ENCODE data around the gene IL25.
"Not testable (repeated sequence)": the region's sequence is repeated elsewhere in the genome, so short reads cannot be mapped to it uniquely, and the experiment has no call there.

The IL25 gene

DNA sequence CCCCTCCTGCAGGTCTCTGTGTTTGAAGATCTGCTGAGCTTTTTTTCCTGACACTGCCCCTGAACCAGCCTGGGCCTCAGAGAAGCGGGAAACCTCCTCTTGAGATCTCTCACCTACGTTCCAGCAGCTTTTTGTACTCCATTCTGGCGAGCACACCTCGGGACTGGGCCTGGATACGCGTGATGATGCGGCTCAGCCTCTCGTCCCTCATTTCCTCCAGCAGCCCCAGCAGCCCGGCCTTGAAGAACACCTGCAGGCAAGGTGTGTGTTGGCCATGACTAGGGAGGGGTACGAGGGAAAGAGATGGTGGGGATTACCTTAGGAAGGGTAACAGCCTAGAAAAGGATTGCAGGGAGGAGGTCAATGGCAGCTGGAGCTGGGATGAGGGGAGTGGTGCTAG, 52.6 kb downstream of the IL25 start:
- TF ChIP-seq ISL1 (CRISPR knock-in tag; IDR thresholded peaks at IDR 0.05): no peak
- no peak for TF ChIP-seq RARB (CRISPR knock-in tag; IDR thresholded peaks at IDR 0.05)
- TF ChIP-seq ZC3H10 (CRISPR knock-in tag; IDR thresholded peaks at IDR 0.05): no peak
- TF ChIP-seq, protein P1, sequence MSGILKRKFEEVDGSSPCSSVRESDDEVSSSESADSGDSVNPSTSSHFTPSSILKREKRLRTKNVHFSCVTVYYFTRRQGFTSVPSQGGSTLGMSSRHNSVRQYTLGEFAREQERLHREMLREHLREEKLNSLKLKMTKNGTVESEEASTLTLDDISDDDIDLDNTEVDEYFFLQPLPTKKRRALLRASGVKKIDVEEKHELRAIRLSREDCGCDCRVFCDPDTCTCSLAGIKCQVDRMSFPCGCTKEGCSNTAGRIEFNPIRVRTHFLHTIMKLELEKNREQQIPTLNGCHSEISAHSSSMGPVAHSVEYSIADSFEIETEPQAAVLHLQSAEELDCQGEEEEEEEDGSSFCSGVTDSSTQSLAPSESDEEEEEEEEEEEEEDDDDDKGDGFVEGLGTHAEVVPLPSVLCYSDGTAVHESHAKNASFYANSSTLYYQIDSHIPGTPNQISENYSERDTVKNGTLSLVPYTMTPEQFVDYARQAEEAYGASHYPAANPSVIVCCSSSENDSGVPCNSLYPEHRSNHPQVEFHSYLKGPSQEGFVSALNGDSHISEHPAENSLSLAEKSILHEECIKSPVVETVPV (CRISPR knock-in tag; IDR thresholded peaks at IDR 0.05): no peak
- no peak for TF ChIP-seq ARNTL (CRISPR knock-in tag; IDR thresholded peaks at IDR 0.05; ENCODE audit: borderline replicate concordance, low read depth)
- no peak for TF ChIP-seq ZFP30 (CRISPR knock-in tag; IDR thresholded peaks at IDR 0.05)
- TF ChIP-seq ZNF565 (CRISPR knock-in tag; conservative IDR thresholded peaks at IDR 0.05; ENCODE audit: low read depth): no peak
- TF ChIP-seq, protein P2, sequence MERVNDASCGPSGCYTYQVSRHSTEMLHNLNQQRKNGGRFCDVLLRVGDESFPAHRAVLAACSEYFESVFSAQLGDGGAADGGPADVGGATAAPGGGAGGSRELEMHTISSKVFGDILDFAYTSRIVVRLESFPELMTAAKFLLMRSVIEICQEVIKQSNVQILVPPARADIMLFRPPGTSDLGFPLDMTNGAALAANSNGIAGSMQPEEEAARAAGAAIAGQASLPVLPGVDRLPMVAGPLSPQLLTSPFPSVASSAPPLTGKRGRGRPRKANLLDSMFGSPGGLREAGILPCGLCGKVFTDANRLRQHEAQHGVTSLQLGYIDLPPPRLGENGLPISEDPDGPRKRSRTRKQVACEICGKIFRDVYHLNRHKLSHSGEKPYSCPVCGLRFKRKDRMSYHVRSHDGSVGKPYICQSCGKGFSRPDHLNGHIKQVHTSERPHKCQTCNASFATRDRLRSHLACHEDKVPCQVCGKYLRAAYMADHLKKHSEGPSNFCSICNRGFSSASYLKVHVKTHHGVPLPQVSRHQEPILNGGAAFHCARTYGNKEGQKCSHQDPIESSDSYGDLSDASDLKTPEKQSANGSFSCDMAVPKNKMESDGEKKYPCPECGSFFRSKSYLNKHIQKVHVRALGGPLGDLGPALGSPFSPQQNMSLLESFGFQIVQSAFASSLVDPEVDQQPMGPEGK (CRISPR knock-in tag; IDR thresholded peaks at IDR 0.05; ENCODE audit: borderline replicate concordance): no peak
- no peak for TF ChIP-seq SNAI2 (CRISPR knock-in tag; IDR thresholded peaks at IDR 0.05)
- no peak for TF ChIP-seq PPARA (CRISPR knock-in tag; IDR thresholded peaks at IDR 0.05; ENCODE audit: borderline replicate concordance)
- no peak for TF ChIP-seq TCF4 (CRISPR knock-in tag; IDR thresholded peaks at IDR 0.05; ENCODE audit: borderline replicate concordance)
- TF ChIP-seq, protein P3, sequence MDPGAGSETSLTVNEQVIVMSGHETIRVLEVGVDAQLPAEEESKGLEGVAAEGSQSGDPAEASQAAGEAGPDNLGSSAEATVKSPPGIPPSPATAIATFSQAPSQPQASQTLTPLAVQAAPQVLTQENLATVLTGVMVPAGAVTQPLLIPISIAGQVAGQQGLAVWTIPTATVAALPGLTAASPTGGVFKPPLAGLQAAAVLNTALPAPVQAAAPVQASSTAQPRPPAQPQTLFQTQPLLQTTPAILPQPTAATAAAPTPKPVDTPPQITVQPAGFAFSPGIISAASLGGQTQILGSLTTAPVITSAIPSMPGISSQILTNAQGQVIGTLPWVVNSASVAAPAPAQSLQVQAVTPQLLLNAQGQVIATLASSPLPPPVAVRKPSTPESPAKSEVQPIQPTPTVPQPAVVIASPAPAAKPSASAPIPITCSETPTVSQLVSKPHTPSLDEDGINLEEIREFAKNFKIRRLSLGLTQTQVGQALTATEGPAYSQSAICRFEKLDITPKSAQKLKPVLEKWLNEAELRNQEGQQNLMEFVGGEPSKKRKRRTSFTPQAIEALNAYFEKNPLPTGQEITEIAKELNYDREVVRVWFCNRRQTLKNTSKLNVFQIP (CRISPR knock-in tag; IDR thresholded peaks at IDR 0.05; ENCODE audit: borderline replicate concordance, low read depth): no peak
- TF ChIP-seq ZFP3 (CRISPR knock-in tag; IDR thresholded peaks at IDR 0.05): no peak
- TF ChIP-seq GLIS3 (CRISPR knock-in tag; IDR thresholded peaks at IDR 0.05): no peak
- TF ChIP-seq, protein P4, sequence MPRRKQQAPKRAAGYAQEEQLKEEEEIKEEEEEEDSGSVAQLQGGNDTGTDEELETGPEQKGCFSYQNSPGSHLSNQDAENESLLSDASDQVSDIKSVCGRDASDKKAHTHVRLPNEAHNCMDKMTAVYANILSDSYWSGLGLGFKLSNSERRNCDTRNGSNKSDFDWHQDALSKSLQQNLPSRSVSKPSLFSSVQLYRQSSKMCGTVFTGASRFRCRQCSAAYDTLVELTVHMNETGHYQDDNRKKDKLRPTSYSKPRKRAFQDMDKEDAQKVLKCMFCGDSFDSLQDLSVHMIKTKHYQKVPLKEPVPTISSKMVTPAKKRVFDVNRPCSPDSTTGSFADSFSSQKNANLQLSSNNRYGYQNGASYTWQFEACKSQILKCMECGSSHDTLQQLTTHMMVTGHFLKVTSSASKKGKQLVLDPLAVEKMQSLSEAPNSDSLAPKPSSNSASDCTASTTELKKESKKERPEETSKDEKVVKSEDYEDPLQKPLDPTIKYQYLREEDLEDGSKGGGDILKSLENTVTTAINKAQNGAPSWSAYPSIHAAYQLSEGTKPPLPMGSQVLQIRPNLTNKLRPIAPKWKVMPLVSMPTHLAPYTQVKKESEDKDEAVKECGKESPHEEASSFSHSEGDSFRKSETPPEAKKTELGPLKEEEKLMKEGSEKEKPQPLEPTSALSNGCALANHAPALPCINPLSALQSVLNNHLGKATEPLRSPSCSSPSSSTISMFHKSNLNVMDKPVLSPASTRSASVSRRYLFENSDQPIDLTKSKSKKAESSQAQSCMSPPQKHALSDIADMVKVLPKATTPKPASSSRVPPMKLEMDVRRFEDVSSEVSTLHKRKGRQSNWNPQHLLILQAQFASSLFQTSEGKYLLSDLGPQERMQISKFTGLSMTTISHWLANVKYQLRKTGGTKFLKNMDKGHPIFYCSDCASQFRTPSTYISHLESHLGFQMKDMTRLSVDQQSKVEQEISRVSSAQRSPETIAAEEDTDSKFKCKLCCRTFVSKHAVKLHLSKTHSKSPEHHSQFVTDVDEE (CRISPR knock-in tag; IDR thresholded peaks at IDR 0.05): no peak
- TF ChIP-seq OSR1 (CRISPR knock-in tag; IDR thresholded peaks at IDR 0.05): no peak

DNA sequence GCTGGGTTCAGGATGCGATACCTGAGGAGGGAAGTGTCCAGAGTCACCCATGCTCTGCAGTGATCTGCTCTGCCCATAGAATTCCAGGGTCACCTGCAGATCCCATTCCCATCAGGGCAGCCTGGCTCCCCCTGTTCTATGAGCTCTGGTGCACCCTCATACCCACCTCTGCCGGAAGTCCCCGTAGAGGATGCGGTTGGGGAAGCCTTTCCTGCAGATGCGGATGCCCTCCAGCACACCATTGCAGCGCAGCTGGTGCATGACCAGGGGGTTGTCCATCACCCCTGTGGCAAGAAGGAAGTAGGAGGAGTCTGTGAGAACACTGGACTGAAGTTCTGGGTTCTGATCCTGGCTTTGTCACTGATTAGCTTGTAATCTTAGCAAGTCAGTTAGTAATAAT, 53.2 kb downstream of the IL25 start:
- not testable (repeated sequence) for ATAC-seq

More for the DNA sequence above, 52.6 kb downstream of the IL25 start:
- ATAC-seq: no peak
